Measurements from ENCODE around the gene CSH2.
"Not testable (repeated sequence)": the region's sequence is repeated elsewhere in the genome, so short reads cannot be mapped to it uniquely, and the experiment has no call there.

Gene CSH2

DNA sequence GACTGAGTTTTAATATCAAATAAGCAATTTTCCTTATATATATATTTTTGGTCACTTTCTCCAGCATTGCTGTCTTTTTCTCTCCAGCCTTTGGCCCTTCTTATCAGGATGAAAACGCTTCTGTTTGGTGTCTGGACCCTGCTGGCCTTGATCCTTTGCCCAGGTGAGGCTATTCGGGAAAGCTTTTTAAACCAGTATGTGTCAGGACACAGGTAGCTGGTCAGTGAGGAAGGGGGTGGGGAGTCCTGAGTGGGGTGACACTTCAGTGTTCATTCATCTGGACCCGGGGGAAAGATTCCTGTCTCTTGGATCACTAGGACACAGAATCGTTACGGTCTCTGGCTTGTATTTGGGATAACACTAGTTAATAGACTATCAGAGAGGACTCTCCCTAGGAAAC is 18.8 kb downstream of the CSH2 start:
- no peak for DNase-seq

DNA sequence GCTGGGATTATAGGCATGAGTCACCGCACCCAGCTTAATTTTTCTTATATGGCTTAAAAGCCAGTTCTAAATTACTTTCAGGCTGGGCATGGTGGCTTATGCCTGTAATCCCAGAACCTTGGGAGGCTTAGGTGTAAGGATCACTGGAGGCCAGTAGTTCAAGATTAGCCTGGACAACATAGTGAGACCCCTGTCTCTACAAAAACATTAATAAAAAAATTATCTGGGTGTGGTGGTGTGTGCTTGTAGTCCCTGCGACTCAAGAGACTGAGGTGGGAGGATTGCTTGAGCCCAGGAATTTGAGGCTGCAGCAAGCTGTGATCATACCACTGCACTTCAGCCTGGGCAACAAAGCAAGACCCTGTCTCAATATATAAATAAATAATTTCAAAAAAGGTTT is 20.2 kb downstream of the CSH2 start:
- DNase-seq, result no peak

DNA sequence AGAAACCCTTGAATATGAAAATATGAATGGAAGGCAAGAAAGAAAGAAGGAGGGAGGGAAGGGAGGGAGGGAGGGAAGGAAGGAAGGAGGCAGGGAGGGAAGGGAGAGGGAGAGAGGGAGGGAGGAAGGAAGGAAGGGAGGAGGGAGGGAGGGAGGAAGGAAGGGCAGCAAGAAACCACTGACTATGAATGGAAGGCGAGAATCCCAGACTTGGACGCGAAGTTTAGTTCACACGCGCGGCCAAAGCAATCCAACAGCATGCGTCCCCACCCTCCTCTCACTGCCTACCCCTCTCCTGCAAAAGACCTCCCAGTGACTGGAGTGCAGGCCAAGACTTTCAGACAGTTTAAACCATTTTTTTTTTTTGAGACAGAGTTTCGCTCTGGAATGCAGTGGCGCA is 23.1 kb downstream of the CSH2 start:
- no peak for DNase-seq

GRCh38 chr17:63848834-63849689 is 24.4 kb downstream of the CSH2 start:
- no peak for DNase-seq

DNA sequence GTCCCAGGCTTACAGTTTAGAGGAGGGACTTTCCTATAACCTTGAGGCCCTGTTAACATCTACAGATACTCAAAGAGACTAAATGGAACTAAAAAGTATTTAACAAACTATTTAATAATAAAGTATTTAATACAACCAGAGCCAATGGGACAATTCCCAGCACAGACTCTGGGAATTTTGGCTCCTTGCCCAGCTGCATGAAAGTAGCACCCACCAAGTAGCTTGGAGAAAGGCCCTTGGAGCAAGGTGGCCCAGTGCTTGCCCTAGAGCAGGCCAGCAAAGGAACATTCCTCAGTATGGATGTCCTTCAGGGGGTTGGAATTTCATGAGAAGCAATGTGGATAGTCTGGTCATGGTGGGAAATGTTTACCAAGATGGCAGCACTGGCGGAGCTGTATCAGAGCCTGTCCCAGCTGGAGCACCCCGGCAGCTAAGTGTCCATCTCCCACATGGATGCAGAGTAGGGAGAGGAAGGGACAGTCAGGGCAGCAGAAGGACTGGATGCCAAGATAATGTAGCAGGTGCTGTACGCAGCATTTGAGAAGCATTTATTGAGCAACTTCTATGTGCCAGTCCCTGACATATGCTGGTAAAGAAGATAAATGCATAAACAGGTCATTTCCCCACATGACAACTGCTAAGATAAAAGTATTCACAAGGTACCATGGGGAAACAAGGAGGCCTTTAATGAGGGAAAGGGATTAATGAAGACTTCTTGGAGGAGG is 25.8 kb downstream of the CSH2 start:
- no peak for DNase-seq

DNA sequence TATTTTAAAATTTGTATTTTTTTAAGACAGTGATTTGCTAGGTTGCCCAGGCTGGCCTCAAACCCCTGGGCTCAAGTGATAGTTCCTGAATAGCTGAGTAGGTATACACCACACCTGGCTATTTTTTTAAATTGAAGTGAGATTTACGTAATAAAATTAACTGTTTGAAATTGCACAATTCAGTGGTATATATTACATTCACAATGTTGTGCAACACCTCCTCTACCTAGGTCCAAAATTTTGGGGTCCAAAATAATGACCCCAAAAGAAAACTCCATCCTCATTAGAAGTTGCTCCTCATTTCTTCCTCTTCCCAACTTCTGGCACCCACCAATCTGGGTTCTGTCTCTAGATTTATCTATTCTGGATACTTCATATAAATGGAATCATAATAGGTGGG is 28.0 kb downstream of the CSH2 start:
- DNase-seq, result no peak

DNA sequence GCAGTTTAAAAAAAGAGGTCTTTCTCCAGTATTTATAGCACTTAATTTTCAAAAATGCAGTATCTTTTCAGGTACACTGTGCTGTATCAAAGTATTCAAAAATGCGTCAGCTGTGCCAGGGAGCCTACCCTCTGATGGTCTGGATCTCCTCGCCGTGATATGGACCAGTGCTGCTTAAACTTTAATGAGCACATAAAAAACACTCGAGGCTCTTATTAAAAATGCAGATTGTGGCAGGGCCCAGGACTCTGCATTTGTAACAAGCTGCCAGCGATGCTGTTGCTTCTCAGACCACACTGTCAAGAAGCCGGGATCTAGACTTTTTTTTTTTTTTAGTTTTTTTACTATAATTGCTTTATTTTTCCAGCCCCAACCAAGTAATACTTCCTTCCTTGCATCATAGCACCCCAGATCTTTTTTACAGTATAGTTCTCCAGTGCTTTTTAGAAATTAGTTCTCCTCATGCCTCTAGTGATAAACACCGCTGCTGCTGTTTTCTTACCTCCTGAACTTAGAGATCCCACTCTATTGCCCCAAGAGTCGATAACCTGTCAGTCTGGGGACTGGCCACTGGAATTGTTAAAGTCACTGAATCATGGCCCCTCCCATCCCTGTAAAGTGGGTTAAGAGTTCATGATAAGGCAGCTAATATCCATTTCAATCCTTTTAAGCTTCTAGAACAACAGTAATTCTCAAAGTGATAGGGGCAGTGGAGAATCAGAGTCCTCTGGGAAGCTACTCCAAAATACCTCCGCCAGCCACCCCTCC is 29.4 kb downstream of the CSH2 start:
- no peak for DNase-seq

GRCh38 chr17:63843387-63843888 is 30.0 kb downstream of the CSH2 start:
- not testable (repeated sequence) for DNase-seq

GRCh38 chr17:63842540-63843386 is 30.7 kb downstream of the CSH2 start, which contains the start of gene SMARCD2:
Gene SMARCD2, minus strand, starts transcription at chr17:63842685. Its CDS starts 11 bp downstream, at chr17:63842674.
- peak; percentile 94 for DNase-seq

DNA sequence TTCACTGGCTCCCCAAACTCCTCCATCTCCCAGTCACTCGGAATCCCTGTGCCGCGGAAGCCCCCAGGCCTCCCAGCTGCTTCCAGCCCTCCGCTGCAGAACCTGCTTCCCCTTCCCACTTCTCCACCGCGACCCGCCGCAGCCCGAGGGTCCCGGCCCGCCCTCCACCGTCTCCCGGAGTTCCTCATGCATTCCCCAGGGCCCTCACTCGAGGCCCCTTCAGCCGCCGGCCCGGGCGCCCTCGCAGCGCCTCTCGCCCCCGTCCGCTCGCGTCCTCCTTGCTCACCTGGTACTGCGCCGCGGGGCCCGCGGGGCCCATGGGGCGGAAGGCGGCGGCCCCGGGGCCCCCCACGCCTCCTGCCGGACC is 31.3 kb downstream of the CSH2 start:
- no peak for DNase-seq

DNA sequence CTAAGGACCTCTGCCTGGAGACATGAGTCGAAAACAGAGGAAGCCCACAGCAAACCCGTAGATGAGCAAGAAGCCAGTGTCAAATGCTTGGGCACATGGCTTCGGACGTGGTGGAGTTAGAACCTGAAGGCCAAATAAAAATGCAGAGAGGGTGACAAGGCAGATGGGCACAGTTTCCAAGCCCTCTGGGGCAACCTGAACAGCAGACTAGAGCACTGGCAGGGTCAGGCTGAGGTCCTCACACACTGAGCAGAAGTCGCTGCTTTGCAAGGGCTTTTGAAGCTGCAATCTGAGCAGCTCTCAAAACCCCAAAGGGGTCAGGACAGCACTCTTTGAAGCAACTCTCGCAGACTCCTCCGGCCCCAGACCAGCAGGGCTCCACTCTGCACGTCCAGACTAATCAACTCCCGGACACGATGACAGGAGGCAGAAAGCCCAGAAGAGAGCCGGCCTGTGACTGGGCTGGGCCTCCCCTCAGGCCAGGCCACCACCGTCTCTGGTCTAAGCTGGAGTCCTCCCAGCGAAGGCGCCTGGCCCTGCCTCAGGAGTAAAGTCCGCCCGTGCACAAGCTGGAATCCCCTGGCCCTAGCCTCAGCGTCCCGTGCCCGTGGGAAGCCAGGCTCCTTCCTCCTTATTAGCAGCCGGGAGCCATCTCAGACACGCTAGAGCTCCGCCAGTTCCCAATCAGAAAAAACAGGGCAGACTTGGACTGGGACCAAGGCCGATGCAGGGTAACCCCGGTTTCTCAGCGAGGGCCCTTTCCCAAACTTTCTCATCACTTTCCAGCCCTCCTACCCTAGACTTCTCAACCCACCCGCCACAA is 31.9 kb downstream of the CSH2 start:
- no peak for DNase-seq

DNA sequence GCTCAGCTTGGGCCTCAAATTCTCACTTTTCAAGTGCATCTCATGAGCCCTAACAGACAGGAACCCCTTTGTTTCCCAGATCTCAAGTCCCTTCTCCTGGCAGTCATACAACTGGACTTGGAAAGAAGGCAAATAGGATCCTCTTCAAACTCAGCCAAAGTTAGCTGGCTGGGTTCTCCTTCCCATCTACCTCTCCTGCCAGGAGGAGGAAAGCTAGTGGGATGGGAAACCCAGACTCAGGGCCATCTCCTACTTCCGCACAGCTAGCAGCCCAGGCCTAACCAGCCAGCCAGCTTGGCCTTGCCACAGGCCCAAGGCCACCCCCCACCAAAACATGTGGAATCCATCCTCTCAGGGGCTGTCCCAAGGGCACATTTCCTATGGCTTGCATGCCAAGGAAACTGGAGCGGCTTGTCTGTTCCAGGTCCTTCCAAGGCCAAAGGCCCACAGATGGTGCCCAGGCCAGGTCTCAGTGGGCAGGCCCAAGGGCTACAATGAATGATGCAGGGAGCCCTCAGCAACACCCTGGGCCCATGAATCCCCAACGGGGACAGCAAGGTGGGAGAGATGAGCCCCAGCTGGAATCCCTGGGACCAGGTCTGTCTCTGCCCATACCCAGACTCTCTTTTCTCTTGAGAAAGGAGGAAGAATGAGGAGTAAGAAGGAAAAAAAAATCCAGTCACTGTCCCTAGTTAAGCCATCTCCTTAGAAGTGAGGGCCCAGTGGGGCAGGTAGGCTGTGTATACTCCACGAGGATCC is 32.7 kb downstream of the CSH2 start:
- DNase-seq, result no peak

GRCh38 chr17:63838631-63839171 is 34.8 kb downstream of the CSH2 start:
- no peak for DNase-seq

GRCh38 chr17:63837962-63838600 is 35.4 kb downstream of the CSH2 start:
- no peak for DNase-seq

DNA sequence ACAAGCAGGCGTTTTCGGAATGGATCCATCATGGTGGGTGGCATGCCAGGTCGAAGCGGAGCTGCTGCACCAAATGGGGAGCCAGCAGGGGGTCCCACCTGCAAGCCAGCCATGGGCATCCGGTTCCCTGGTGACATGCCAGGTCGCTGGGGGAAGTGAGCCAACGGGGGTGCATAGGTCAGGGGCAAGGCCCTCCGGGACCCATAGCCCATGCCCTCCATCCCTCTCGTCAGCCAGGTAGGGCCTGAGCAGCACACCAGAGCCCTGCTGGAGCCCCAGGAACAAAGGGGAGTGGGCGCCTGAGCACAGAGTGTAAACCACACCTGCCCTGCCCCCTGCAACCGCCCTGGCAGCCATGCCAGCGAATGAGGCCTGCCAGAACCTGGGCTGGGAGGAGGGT is 36.0 kb downstream of the CSH2 start:
- DNase-seq, result no peak

- DNase-seq, result no peak
These were observed 36.7 kb downstream of the CSH2 start for GRCh38 chr17:63836811-63837210.

- no peak for DNase-seq
These were observed 38.2 kb downstream of the CSH2 start for GRCh38 chr17:63835167-63835720.

DNA sequence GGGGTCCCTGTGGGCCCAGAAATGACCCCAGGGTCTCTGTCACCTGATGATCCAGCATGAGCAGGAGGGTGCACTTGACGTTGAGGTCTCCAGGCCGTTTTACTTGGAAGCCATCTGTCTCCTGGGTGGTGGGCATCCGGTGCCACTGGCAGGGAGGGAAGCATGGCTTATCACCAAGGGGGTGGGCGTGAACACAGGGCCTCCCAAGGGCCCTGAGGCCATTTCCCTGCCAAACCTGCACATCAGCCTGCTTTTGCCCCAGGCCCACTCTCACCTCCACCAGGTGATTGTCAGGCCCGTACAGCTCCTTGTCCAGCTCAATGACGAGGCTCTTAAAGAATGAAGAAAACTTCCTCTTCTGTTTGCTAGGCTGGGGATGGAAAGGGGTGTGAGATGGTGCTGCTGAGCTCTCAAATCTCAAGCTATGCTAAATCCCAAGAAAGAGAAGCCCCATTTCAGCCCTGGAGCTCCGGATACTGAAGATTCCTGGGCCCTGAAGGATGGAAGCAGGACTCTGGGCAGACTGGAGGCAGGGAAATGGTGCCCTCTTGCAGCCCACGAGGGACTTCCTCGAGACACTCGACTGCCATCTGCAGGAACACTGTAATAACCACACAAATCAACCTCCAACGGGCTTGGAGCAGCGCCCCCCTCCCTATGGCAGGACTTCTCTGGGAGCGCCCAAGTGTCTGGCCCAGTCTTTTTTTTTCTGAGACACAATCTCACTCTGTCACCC is 38.9 kb downstream of the CSH2 start:
- DNase-seq, result no peak
